HG02798 (cell line): ENCODE results near the gene EEF1AKMT1.

Source experiments
- ATAC-seq: cut with Tn5 transposase; IDR thresholded peaks from one replicate; pipeline ENCODE4 v1.9.1; 2021; ENCODE audit warnings: mild to moderate bottlenecking; ENCODE audit not compliant: unreplicated experiment, poor library complexity

The EEF1AKMT1 gene

DNA sequence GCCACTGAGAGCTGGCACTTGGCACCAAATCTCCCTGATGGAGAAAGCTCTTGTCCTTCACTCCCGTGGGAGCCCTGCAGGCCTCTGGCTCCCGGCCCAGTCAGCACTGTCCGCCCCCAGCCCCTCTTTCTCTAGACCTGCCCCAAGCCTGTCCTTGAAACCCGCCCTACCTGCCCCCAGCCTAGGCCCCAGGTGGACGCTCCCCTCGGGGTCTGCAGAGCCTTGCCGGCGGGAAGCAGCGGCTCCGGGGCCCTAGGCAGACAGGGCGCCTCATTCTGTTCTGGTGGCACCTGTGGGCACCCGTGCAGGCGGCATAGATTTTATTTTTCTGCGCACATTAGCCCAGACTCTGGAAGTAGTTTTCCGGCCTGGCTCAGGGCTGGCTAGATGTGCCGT lies 52.7 kb downstream of the EEF1AKMT1 start:
- ATAC-seq, result no peak

DNA sequence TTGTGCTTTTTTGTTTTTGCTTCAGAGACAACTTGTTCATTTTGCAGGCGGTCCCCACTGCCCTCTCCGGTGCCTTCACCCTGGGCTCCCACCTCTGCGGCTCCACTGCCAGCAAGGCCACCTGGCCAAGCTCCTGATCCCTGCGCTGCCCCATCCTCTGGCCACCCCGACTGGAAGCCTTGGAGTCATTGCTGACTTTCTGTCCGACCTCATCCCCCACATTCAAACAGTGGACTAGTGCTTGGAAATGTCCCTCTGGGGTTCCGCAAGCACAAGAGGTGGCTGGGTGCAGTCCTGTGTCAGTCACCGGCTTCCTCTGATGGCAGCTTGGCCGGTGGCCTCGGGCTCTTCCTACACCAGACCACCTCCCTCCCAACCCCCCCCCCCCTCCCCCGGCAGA lies 53.3 kb downstream of the EEF1AKMT1 start:
- ATAC-seq, result no peak

DNA sequence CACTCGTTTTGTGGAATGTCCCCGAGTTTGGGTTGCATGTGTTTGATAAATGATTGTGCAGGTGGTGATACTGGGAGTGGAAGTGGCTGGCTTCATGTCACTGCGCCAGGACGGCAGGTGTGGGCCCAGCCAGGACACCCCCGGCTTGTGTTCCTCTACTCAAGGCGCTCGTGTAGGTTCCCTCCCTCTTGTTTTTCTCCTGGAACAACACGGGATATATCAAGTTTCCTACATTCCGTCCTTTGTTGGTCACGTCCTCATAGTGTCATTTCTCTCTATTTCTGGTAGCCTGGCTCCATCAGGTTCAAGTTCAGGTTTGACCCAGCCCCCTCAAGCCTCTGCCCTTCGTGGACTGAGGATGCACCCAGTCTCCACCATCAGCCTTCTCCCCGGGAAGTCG lies 54.0 kb downstream of the EEF1AKMT1 start:
- no peak for ATAC-seq

DNA sequence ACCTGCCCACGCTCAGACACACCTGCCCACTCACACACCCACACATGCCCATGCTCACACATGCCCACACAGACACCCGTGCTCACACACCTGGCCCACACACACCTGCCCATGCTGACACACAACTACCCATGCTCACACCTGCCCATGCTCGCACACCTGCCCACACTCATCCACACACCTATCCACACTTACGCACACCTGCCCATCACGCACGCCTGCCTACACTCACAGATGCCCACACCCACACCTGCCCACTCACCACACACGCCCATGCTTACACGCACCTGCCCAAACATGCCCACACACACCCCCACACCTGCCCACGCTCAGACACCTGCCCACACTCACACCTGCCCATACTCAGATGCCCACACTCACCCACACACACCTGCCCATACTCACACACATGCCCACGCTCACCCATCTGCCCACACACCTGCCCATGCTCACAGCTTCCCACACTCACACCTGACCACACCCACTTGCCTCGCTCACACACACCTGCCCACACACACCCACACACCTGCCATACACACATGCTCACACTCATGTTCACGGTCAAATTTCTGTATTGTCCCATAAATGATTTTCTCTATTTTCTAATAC lies 54.7 kb downstream of the EEF1AKMT1 start:
- ATAC-seq, result no peak

DNA sequence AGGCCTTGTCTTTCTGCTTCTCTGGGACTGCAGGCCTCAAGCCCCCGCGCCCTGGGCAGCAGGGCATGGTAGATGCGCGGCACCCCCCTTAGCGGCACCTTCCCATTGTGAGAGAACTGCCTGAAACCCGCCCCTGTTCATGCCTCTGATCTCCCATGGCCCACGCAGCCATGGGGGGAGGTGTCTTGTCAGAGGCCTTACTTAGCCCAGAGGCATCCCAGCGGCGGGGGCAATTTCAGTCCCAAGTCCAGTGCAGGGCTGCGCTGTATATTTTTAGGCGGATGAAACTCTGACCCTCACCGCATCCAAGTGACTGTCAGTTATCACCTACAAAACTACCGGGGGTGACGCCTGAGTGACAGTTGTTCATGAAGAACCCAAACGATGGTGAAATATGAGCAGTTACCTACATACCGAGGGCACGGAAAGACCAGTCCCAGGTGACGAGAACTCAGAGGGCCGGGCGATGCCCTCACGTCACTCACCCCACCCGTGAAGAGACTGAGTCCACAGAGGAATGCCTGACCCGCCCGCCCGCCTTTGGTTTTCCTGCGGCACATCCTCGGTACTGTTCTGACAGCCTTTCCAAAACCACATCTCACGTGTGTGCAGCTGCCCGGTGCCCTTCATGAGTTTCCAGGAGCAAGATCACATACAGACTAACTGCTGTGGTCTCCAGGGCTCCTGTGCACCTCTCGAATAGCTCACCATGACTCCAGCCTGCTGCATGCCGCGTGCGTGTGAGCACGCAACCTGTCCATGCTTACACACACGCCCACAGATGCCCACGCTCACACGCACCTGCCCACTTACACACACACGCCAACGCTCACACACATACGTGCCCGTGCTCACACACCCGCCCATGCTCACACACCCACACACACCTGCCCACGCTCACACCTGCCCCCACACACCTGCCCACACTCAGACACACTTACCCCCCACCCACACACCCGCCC lies 55.9 kb downstream of the EEF1AKMT1 start:
- ATAC-seq, result no peak

DNA sequence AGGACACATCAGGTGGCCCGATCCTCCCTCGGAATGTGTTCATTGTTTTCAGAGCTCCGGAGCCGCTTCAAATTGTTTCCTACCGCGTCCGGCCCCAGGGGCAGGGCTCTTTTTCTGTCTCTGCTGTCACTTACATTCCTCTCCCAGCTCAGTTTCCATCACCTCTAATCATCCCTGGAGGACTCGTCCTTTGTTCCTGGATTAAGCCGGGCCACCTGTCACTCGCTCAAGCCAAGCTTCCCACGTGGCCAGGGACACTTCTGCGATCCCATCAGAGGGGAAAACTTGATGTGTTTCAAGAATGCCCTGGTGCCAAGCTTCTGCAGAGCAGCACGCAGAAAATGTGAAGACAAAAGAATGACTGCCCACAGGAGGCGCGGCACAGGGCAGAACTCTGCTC lies 56.8 kb downstream of the EEF1AKMT1 start:
- ATAC-seq, result no peak

DNA sequence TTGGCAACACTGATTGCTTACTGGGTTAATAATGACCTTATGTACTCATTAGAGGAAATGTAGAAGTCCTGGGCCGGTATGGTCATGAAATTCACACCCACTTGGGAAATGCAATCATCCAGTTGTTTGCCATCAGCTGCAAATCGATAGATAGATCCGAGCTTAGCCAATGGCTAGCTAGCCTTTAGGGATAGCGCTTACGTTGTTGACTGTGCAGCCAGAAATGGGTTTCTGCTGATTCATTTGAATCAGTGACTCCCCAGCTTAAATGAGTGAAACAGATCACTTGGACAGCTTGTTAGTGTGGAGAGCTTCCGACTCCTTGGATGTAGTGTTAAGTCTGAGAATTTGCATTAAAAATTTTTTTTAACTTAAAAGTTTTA lies 58.4 kb downstream of the EEF1AKMT1 start:
- ATAC-seq, result no peak

DNA sequence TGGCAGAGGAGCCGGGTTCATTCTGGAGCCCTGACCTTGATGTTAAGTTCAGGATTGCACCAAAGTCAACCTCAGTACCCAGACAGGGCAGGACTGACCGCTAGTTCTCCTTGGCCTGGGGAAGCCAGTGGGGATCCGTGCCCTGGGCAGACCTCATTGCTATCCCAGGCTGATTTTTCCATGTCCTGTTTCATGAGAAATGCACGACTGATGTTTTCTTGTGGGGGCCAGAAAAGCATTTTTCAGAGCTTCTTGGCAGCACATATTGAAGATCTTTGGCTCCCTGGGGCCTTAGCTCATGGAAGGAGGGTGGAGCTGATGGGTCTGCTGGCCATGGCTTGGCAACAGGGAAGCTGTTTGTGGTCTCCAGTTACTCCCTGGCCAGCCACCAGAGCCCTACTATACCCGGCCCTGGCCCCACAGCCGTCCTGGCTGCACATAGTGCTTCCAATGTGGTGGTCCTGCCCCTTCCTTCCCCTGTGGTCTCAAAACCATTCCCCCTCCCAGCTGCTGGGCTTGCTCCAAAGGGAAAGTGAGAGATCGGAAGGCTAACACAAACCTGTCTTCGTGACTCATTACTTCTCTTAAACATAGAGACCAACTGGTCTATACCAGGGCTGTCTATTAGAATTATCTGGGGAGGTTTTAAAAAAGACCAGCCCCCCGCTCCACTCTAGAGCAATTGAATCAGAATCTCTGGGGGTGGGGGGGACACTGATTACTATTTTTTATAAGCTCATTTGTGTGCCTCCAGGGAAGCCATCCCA lies 59.0 kb downstream of the EEF1AKMT1 start:
- no peak for ATAC-seq

DNA sequence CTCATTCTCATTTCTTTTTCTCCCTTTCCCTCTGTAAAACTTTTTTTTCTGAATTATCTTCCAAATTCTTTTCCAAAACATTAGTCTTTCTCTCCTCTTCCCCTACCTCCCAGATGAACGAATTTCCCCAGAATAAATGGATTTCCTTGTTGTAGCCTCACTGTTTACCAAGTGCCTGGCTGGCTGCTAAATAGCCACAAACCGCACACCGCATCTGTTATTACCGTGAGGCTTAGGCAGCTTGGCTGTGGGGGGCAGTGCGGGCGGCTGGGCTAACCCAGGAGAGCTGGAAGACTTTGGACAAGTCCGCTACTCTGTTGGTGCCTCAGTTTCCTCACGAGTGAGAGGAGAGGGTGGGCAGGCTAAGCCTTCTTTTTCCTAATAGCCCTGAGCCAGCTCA lies 59.6 kb downstream of the EEF1AKMT1 start:
- no peak for ATAC-seq

DNA sequence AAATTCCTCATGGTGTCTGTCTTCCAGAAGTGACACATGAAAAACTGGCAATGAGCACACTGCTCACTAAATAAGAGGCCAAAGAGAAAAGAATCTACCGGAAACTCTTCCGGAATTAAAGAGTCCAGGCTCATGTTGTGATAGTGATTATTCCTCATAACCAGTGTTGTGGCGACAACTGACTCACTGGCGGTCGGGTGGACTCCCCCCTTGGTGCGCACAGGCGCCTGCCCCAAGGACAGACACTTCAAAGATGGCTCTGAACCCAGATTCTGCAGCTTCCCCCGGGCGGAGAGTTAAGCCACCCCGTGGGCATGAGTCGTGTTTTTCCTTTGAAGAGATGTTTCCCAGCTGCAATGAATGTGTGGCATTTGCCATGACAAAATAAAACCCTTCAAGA lies 60.0 kb downstream of the EEF1AKMT1 start:
- ATAC-seq, result no peak

DNA sequence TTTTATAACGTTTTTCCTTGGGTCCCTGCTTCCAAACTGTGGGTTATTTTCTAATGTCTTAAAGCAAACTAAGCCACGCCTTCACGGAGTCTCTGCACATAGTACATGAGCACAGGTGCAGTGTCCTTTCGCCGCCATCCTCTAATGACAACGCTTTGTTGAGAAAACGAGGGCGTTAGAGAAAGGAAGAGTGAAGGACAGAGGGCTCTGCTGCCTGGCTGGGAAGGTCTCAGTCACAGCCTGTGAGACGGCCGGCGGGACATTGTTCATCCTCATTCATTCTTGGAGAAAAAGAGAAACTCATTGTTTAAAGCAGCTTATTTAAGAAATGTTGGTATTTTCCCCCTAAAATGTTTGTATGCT lies 60.8 kb downstream of the EEF1AKMT1 start:
- no peak for ATAC-seq

DNA sequence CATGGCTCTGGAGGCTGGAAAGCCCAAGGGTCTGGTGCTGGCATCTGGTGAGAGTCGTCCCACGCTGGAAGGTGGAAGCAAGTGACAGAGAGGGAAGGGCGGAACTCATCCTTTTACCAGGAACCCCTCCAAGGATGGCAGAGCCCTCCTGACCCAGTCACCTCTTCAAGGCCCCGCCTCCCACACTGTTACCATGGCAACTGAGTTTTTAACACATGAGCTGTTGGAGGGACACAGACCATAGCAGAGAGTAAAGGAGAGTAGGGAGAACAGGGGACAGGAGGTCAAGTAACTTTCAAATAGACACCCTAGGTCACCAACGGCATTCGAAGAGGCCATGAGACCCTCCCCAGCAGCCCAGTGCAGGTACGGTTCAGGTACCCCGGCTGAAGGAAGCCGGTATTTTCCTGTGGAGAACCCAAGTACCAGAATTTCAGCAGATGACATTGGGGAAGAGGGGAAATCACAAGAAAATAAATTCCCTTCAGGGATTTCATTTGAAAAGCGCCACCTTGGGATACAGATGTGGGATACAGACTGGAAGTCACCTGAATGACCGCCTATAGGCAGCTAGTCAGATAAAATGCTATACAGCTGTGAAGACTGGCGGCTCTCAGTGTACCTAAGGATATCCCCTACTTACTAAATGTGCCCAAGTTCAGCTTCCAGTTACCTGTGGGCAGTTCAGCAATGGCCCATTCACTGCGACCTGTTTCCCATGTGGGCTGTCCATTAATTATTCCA lies 62.3 kb downstream of the EEF1AKMT1 start:
- ATAC-seq, result no peak

DNA sequence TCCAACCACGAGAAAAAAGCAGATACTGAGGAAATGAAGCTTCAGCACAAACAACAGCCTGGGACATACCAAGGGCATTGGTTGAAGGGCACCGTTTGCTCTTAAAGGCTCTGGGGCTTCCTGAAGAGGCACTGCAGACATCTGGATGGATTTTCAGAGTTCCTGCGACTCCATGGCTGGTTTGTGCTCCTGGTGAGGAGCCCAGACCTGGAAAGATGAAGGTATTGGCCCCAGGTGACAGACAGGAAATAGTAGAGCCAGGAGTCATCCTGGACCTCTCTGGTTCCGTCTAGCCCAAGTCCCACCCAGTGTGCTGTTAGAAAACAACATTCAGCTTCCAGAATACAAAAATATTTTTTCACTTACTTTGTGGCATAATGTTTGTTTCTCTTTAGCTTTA lies 64.0 kb downstream of the EEF1AKMT1 start:
- no peak for ATAC-seq

DNA sequence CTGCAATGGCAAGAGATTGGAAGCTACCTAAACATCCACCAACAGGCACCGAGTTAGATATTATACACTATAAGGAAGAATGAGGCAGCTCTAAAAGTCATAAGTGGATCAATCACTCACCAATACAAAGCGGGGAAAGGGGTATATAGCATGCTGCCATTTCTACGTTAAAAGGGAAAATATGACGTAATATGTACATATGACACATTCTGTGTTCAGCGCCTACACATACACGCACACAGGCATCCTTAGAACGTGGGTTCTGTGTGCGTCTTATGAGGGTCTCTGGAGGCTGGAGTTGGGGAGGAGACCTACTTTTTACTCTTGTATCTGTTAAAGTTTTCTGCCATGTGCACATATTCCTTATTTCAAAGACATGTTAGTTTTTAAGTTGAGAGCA lies 64.4 kb downstream of the EEF1AKMT1 start:
- ATAC-seq, result no peak

DNA sequence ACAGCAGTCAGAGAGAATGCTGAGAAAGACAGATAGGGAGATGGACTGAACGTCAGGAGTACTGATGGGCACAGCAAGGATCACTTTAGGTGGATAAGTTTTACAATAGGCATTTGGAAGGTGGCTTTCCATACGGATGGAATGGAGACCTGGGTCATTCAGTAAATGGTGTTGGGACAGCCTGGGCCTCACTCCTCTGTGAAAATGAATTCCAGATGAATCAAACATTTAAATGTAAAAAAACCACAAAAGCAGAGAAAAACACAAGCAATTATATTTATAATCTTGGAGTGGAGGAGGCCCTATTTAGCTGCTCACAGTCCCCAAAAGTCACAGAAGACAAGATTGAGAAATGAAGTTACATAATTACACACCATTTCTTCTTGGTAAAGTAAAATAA lies 65.5 kb downstream of the EEF1AKMT1 start:
- ATAC-seq, result no peak

DNA sequence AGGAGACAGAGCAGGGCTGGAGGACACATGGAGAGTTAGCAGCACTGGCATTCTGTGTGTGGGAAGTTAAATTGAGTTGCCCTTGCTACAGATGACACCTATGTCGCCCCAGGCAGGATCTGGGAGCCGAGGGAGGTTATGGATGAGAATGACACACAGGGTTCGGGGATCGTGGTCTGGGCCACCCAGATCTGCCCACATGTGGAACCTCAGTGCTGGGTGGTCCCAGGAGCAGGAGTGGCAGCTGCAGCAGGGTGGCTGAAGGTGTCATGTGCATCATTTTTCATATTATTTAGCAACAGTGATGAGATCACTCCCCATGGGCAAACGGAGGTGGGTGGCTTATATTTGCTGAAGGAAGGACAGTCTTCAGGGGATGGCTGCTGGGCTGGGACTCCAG lies 67.1 kb downstream of the EEF1AKMT1 start:
- ATAC-seq, result no peak

DNA sequence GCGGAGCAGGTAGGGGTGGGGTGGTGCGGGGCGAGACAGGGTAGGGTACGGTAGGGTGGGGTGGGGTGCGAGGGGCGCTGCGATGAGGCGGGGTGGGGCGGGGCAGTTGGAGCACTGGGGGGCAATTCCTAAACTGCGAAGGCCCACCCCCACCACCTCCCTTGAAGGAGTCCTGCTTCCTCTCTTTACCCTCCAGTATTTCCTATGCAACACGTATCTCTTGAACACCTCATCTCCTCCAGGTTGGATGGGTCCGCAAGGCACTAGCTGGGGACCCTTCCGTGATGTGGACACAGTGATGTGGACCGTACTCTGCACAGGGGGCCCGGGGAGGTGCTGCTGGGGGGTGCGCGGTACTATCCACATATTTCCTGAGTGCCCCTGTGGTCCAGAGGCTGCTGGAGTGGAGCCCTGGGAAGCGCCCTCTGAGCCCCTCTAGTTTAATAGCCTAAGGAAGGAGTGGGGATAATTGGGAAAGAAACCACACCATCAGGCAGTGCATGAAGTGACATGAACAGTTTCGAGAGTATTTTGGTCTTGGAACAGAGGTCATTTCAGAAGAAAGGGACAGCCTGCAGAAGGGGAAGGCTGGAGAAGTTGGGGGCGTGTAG lies 69.2 kb downstream of the EEF1AKMT1 start:
- ATAC-seq, result no peak

DNA sequence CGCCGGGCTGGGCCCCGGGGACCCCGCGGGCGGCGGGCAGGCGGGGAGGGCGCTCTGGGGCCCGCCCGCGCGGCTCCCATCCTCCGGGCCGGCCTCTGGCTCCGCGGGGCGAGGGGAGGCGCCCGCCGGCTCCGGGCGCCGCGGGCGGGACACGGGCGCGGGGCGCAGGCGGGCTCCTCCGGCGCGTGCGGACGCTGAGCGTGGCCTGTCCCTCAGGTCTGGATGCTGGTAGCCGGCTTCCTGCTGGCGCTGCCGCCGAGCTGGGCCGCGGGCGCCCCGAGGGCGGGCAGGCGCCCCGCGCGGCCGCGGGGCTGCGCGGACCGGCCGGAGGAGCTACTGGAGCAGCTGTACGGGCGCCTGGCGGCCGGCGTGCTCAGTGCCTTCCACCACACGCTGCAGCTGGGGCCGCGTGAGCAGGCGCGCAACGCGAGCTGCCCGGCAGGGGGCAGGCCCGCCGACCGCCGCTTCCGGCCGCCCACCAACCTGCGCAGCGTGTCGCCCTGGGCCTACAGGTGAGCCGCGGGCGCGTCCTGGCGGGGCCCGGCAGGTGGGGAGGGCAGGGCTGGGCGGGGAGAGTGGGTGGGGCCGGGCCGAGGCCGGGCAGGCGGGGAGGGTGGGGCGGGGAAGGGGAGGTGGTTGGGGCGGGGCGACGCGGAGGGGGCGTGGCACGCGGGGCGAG lies 69.8 kb downstream of the EEF1AKMT1 start:
- peak; percentile 92 for ATAC-seq

DNA sequence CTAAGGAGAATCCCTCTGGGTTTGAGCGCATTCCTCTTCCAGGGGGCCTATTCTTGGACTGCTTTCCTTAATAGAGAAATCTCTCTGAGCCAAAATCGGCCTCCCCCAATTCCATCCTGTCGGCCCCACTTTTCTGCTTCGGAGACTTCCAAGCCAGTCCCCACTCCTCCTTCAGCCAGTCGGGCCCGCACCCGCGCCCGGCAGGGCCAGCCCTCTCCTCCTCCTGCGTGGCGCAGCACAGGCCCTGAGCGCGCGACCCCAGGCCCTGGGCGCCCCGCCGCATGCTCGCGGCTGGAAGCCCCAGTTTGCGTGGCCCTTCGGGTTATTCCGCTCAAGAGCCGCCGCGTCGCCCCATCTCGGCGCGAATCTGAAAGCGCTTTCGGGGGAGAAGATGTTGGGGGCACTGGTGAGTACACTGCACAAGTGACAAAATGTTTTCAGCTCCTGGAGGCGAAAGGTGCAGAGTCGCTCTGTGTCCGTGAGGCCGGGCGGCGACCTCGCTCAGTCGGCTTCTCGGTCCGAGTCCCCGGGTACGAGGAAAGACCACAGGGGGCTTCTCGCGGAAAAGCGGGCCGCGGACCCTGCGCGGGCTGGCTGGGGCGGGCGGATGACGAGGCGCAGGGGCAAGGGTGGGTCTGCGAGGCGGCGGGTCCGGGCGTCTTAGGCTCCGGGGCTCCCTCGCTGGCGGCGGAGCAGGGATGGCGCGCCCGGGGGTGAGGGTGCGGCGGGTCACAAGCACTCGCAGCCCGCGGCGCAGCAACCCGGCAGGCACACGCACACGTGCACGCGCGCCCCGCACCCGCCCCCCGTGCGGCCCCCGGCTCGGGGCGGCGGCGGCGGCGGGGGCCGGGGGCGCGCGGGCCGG lies 70.6 kb downstream of the EEF1AKMT1 start, which contains the start of gene IL17D:
Gene IL17D, plus strand, starts transcription at position 785 of the 865 bp plus-strand sequence. CDS start 303 bp downstream, outside the sequence.
- peak; percentile 27 for ATAC-seq
